ENCODE measurements around the gene UAP1.

The UAP1 gene

GRCh38 chr1:162565460-162565859, 3.9 kb downstream of the UAP1 start:
- TF ChIP-seq, protein P1, sequence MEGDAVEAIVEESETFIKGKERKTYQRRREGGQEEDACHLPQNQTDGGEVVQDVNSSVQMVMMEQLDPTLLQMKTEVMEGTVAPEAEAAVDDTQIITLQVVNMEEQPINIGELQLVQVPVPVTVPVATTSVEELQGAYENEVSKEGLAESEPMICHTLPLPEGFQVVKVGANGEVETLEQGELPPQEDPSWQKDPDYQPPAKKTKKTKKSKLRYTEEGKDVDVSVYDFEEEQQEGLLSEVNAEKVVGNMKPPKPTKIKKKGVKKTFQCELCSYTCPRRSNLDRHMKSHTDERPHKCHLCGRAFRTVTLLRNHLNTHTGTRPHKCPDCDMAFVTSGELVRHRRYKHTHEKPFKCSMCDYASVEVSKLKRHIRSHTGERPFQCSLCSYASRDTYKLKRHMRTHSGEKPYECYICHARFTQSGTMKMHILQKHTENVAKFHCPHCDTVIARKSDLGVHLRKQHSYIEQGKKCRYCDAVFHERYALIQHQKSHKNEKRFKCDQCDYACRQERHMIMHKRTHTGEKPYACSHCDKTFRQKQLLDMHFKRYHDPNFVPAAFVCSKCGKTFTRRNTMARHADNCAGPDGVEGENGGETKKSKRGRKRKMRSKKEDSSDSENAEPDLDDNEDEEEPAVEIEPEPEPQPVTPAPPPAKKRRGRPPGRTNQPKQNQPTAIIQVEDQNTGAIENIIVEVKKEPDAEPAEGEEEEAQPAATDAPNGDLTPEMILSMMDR (IDR thresholded peaks at IDR 0.05), result no peak

- TF ChIP-seq, protein P1 (IDR thresholded peaks at IDR 0.05), result no peak
Observed at GRCh38 chr1:162566870-162567269, 5.3 kb downstream of the UAP1 start.

- TF ChIP-seq, protein P1 (IDR thresholded peaks at IDR 0.05), result no peak
Observed at GRCh38 chr1:162568802-162569201, 7.3 kb downstream of the UAP1 start.

DNA sequence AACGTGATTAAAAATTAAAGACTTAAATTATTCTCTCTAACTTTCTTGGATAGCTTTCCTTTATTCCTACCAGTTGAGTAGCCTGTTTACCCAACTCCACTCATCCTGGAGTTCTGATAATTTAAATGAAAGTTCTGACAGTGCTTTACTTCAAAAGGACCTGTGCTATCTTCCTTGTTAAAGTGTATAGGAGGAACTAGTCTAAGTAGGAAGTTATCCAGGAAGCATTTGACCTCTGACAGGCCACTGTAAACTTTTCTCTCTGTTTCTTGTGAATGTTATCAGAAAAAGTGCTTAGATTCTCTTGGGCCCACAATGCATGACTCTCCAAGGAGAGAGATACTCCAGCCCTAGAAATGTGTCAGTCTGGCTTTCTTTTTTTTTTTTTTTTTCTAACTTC, 9.2 kb downstream of the UAP1 start:
- TF ChIP-seq, protein P1 (IDR thresholded peaks at IDR 0.05), result no peak

- TF ChIP-seq, protein P1 (IDR thresholded peaks at IDR 0.05), result no peak
Observed at GRCh38 chr1:162571696-162572095, 10.2 kb downstream of the UAP1 start.

DNA sequence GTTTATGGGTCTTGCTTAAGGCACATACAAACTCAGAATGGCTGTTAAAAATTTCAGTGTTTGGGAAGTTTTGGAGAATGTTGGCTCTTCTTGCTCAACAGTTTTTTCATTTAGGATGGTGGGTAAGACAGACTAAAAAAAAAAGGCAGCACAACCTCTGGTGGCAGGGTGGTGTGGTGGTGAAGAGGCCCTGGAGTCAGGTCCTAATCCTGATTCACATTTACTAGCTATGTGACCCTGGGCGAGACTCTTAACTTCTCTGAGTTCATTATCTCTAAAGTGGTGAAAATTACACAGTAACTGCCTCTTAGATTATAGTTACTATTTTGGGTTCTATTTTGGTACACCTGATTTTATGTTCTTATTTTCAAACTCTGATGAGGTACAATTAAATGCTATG, 11.6 kb downstream of the UAP1 start:
- TF ChIP-seq, protein P1 (IDR thresholded peaks at IDR 0.05), result no peak

- TF ChIP-seq, protein P1 (IDR thresholded peaks at IDR 0.05), result no peak
Observed at GRCh38 chr1:162578071-162578700, 16.7 kb downstream of the UAP1 start.

DNA sequence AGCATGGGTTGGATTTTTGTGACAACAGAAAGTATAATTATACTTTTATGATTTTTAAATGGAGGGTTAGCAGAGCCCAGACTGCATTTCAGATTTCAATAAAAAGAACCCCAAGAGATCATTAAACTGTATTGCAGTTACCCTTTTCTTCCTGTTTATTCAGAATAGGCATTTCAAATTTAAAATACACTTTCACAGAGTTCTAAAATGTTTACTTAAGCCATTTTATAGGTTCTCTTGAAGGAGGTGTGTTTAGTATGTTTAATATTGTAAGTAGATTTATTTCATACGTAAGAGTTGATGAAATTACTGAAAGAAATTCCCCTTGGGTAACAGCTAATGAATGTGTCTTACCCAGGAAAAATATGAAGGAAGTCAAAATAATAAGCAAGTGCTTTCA, 17.4 kb downstream of the UAP1 start:
- TF ChIP-seq, protein P1 (IDR thresholded peaks at IDR 0.05), result no peak
